Mesenteric fat pad (tissue), 1 donor: Measurements from ENCODE around the gene GAMT. TPM values are rescaled to one million over a fixed set of nuclear protein-coding genes. Genes with fewer than 3 reads are reported as not detected.

ENCODE experiments used
- DNase-seq: peaks from one replicate; pipeline ENCODE4 v3.0.0-alpha.2; 2020; ENCODE audit warnings: low spot score
- total RNA-seq: library from RNA; stranded (reverse); fragmentation: NEBNext Ultra II Directional; extraction: Animal tissue kit (Norgen Biotek cat#: 25700); gene quantifications from one replicate; pipeline ENCODE4 v1.2.1, GENCODE V29; 2021
- donor health status: DM: yes; HTN: yes; CAD: no.

GAMT gene
- total RNA-seq, 1 donor from 2014 or later = 8.4 TPM

DNA sequence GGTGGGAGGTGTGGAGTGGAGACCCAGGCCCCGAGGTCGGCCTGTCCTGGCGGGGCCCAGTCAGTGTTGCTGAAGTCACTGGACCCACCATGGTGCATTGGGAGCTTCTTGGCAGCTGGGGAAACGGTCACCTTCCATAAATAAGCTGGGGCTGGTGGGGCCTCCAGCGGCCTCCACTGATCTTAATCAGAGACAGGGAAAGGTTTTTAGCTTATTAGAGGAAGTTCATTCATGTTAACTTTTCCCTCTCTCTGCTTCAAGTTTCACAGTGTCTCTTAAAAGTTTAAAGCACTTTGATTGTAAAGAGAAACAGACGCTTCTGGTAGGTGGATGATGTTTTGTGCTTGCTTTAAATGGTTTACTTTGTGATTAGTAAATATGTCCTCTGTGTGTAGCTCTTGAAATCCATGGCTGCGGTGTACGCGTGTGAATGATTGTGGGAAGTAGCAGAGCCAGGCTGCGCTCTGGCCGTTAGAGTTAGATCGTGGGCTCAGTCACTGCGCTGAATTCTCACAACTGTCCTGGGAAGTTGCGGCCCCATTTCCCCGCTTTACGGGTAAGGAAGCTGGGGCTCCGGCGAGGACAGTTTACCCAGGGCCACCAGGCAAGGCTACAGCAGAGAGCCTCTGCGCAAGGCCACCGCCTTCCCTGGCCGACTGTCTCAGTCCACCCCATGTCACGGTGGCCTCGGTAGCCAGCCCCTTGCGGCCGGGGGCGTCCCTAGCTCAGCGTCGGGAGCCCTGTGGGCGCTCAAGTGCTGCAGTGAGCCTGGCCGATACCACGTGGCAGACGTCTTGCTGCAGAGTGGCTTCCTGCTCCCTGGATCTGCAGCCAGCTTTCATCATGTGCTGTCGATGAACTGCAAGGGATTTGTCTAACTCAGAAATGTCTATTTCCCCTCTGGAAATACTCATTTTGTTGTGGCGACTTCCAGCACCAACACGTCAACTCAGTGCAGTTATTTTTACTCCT, 34.2 kb downstream of the GAMT start:
- DNase-seq = no peak

DNA sequence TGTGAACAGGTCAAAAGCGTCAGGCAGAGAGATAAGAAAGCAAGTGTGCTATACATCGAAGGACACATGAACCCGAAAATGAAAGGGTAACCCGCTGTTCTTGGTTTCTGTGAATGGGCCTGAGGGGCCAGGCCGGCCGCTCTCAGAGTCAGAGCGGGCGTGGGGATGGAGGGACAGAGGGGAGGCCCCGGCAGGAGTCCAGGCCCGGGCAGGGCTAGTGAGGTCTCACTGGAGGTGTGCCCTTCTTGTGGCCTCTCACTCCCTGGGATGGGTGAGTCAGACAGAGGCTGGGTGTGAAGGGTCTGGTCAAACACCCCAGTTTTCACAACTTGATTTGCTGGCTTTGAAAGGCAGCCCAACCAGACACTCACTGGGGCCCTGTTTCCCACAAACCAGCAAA, 35.0 kb downstream of the GAMT start:
- no peak for DNase-seq

GRCh38 chr19:1365319-1366269, 35.7 kb downstream of the GAMT start:
- DNase-seq = no peak

DNA sequence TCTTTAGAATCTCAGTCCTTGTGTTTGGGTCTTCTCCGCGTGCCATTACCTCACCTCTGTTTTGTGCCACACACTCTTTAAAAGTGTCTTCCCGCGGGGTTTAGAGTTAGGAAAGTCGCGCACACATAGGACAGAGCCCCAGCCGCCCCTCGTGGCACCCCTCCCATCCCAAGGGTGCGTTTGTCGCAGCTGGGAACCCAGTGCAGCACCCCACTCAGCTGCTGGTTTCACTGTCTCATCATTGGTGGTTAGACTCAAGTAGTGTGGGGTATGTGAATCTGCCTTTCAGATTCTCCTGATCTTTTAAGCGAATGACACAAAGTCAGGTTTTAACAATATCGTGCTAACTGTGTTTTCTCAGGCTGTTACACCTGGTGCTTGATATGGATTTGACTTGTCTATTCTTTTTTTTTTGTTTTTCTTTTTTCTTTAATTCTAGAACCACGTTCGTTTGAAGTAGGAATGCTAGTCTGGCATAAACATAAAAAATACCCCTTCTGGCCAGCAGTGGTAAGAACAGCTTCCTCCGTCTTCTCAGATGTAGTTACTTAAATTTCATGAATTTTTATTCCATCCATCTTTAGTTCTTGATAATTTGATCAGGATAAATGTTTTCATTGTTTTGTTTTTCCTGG, 37.2 kb downstream of the GAMT start:
- DNase-seq = no peak

- no peak for DNase-seq
These were observed 37.7 kb downstream of the GAMT start for GRCh38 chr19:1363599-1363998.

DNA sequence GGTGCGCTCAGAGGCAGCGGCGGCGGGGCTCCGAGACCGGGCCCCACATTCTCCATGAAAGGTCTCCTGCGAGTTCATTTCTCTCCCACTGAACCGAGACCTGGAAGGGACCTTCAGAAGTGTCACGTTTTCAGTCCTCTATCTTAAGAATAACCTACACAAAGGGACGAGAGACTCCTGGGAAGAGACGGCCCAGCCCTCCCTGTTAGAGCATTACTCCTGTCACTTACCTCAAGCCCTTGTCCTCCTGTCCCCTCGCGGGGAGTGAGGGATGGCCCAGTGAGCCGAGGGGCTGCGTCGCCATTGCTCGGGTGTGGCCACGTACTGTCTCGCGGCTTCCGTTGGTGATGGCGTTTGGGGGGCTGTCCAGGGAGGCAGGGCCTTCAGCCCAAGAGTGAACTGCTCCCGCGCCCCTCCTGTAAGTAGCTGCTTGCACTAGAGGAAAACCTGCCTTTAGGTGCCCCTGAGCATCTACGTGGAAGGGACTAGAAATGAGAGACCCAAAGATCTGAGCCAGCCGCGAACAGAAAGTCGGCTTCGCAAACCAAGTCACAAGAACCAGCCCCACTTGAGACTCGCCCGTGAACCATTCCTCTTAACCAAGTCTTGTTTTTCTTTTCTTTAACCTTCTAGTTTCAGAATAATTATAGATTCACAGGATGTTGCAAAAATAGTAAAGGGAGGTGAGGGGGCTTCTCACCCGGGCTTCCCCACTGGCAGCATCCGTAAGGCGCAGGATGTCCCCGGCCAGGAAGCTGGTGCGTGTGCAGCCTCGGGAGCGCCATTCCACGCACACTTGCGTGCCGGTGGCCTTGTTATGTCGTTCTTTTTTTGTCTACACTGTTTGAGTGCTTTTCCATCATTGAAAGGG, 38.7 kb downstream of the GAMT start:
- DNase-seq = no peak

DNA sequence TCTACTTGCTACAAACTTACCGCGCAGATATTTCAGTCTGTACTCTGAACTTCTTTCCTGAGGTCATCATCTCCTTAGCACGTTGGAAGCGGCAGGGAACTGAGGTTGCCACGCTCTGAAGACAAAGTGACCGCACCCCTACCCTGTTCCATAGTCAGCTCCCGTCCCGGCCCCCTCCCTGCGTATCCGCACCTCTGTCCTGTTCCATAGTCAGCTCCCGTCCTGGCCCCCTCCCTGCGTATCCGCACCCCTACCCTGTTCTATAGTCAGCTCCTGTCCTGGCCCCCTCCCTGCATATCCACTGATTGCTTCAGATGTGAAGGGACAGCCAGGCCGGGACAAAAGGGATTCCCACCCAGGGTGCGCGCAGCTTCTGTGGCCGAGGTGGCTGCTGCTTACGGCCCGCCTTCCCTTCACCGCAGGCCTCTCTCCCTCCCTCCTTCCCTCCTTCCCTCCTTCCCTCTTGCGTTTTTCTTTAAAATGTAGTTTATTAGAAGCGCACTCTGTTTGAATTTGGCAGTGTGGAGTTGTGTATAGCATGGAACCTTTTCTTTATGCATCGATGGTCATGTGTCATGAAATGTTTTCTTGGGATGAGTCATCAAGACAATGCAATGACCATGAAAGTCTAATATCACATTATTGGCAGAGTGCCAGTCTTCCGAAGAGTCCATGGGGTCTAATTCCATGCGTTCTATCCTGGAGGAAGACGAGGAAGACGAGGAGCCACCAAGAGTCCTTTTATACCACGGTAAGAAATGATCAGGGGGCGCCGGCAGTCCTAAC, 39.5 kb downstream of the GAMT start:
- DNase-seq = no peak

GRCh38 chr19:1360818-1361461, 40.4 kb downstream of the GAMT start:
- DNase-seq = no peak

DNA sequence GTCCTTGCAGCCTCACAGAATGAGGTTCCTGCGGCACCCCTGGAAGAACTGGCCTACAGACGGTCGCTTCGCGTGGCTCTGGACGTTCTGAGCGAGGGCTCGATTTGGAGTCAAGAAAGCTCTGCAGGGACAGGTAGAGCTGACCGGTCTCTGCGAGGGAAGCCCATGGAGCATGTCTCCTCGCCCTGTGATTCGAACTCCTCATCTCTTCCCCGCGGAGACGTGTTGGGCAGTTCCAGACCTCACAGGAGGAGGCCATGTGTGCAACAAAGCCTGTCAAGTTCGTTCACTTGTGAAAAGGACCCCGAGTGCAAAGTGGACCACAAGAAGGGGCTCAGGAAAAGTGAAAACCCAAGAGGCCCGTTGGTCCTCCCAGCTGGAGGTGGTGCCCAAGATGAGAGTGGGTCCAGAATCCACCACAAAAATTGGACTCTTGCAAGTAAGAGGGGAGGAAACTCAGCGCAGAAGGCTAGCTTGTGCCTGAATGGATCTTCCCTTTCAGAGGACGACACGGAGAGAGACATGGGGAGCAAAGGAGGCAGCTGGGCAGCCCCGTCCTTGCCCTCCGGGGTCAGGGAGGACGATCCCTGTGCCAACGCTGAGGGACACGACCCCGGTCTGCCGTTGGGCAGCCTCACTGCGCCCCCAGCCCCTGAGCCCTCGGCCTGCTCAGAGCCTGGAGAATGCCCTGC, 41.1 kb downstream of the GAMT start:
- DNase-seq = no peak

DNA sequence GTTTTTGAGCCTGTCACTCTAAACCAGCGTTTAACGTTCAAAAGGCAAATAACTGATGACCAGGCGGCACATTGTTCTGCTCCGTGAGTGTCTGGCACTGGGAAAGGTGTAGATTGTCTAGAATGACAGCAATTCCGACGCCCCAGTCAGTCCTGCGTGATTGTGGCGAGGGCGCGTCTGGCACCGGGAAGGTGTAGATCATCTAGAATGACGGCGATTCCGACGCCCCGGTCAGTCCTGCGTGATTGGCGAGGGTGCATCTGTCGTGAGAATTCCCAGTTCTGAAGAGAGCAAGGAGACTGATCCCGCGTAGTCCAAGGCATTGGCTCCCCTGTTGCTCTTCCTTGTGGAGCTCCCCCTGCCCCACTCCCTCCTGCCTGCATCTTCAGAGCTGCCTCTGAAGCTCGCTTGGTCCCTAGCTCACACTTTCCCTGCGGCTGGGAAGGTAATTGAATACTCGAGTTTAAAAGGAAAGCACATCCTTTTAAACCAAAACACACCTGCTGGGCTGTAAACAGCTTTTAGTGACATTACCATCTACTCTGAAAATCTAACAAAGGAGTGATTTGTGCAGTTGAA, 43.7 kb downstream of the GAMT start:
- no peak for DNase-seq

GRCh38 chr19:1356508-1356865, 44.9 kb downstream of the GAMT start:
- DNase-seq = no peak

DNA sequence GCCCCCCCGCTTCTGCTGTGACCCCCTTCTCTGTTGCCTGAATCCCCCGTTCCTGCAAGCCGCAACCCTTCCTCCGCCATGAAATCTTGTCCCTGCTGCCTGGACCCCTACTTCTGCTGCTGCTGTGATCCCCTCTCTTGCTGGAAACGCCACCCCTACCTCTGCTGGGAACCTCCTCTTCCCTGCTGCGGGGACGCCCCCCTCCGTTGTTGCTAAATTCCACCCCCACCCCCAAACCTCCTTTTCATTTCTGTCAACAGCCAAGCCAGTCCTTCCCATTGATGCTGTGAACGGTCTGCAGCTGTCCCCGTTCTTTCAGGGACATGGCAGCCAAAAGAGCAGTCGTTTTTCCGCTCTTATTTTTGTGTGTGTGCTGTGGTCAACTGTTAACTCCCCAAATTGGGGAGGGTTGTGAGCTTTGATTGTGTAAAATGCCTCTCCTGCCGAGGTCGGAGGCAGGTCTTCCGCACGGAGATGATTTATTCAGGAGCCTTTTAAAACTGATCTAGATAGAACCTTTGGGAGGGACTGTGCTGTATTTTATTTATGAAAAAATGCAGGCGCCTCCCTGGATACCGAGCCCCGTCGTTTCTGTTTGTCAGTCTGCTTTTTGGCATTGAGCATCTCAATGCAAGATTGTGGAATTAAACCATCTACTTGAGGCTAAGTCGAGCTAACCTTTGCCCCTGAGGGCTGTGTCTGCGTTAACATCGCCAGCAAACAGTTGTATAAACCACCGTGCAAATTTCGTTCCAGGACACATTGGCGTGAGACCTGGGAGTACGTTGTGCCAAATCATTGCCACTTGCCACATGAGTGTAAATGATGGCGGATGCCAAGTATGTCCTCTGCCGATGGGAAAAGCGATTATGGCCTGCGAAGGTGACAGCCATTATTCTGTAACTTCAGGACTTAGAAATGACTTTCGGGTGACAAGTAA, 45.5 kb downstream of the GAMT start:
- no peak for DNase-seq

DNA sequence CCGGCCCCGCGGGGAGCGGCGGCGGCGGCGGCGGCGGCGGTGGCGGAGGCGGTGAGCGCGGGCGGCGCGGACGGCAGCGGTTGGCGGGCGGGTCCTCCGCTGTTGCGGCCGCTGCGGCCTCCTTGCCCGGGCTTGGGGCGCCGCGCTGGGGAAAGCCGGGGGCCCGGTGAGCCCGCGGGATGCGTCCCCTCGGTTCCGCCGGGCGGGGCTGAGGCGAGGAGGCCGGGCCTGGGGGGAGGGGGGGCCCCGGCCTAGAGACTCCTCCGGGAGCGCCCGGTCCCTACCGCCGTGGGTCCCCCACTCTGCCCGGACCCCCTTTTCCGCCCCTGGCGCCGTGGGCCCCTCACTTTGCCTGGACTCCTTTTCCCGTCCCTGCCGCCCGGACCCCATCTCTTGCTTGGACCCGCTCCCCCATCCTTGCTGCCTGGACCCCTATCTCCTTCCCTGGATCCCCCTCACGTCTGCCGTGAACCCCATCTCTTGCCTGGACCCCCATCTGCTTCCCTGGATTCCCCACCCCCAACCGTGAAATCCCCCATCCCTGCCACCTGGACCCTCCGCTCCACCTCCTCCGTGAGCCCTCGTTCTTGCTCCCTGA, 46.3 kb downstream of the GAMT start:
- no peak for DNase-seq

DNA sequence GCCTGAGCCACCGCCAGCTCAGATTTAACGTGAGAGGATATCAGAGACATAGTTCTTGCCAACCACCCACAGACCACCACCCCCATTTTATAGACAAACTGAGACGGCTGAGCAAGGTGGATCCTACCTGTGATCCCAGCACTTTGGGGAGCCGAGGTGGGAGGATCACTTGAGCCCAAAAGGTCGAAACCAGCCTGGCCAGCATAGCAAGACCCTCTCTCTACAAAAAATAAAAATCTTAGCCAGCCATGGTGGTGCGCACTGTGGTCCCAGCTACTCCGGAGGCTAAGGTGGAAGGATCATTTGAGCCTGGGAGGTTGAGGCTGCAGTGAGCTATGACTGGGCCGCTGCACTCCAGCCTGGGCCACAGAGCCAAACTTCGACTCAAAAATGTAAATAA, 48.2 kb downstream of the GAMT start:
- DNase-seq = no peak

DNA sequence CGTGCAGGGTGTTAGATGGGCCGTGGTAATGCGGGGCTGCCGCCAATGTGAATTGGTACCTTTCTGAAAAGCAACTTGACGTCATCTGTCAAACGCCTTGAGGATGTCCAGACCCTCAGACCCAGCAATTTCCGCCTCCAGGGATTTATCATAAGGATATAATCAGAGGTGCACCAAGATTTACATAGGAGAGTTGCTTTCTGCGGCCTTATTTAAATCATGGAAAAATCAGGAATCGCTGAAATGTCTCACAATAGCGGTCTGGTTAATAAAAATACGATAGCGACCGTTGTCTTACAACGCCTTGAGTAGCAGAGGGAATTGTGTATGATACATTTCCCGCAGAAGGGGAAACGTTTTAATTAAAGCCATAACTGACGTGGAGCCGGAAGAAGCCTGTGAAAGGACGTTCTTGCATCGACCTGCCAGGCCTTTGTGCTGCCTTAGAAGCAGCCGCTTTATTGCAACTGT, 49.9 kb downstream of the GAMT start:
- DNase-seq = no peak

DNA sequence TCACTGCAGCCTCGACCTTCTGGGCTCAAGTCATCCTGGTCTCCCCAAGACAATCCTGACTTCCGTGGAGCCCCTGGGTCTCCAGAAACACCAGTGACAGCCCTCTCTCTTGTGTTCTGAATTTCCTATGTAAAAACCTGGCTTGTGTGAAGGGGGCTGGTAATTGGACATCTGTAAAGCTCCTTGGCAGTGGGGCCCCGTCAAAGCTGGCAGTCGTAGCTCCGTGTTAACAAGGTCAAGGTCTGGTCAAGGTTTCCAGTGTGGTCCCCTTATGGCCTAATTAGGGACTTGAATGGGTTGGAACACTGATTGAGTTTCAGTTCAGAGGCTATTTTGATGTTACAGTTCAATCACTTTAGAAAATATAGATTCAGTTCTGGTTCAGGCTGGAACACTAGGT, 50.5 kb downstream of the GAMT start:
- no peak for DNase-seq

- no peak for DNase-seq
These were observed 52.1 kb downstream of the GAMT start for GRCh38 chr19:1349211-1349610.
